GM18508 (cell line): ENCODE measurements around the gene STC2.

Experiments
- ATAC-seq: cut with Tn5 transposase; IDR thresholded peaks from one replicate; pipeline ENCODE4 v1.9.1; 2021; ENCODE audit warnings: moderate number of reproducible peaks; ENCODE audit not compliant: insufficient read depth, unreplicated experiment

The STC2 gene

GRCh38 chr5:173315495-173316338 lies 12.5 kb downstream of the STC2 start:
- no peak for ATAC-seq

GRCh38 chr5:173314166-173314952 lies 13.9 kb downstream of the STC2 start:
- no peak for ATAC-seq

- no peak for ATAC-seq
Observed at GRCh38 chr5:173313351-173313801, 14.8 kb downstream of the STC2 start.

GRCh38 chr5:173312821-173313220 lies 15.4 kb downstream of the STC2 start:
- ATAC-seq: no peak

- ATAC-seq: no peak
Observed at GRCh38 chr5:173311818-173312585, 16.2 kb downstream of the STC2 start.

GRCh38 chr5:173310861-173311785 lies 17.1 kb downstream of the STC2 start:
- ATAC-seq: no peak

- ATAC-seq: no peak
Observed at GRCh38 chr5:173310218-173310769, 17.9 kb downstream of the STC2 start.

GRCh38 chr5:173309731-173310130 lies 18.5 kb downstream of the STC2 start:
- ATAC-seq: no peak

GRCh38 chr5:173308226-173308625 lies 20.0 kb downstream of the STC2 start:
- ATAC-seq: no peak

- no peak for ATAC-seq
Observed at GRCh38 chr5:173307695-173308094, 20.5 kb downstream of the STC2 start.

- no peak for ATAC-seq
Observed at GRCh38 chr5:173306695-173307094, 21.5 kb downstream of the STC2 start.

GRCh38 chr5:173304591-173304988 lies 23.6 kb downstream of the STC2 start:
- no peak for ATAC-seq

GRCh38 chr5:173303878-173304590 lies 24.2 kb downstream of the STC2 start:
- no peak for ATAC-seq

GRCh38 chr5:173302546-173303155 lies 25.6 kb downstream of the STC2 start:
- no peak for ATAC-seq

GRCh38 chr5:173301695-173302545 lies 26.3 kb downstream of the STC2 start:
- no peak for ATAC-seq

GRCh38 chr5:173300389-173301047 lies 27.7 kb downstream of the STC2 start:
- no peak for ATAC-seq

GRCh38 chr5:173299820-173300219 lies 28.4 kb downstream of the STC2 start:
- ATAC-seq: no peak
